Left ventricle myocardium inferior (tissue), 1 donor: ENCODE data around the gene ZNF764. TPM values are rescaled to one million over a fixed set of nuclear protein-coding genes. Genes with fewer than 3 reads are reported as not detected.

ENCODE experiments used
- DNase-seq: peaks from one replicate; pipeline ENCODE4 v3.0.0-alpha.2; 2020
- H3K27ac ChIP-seq: fragments of 200-600 bp; replicated peaks from 2 replicates; pipeline ENCODE4 v1.8.0; 2021
- H3K27me3 ChIP-seq: fragments of 200-600 bp; 2 replicates; pipeline ENCODE4 v1.8.0; 2021; ENCODE audit warnings: low read depth
- H3K36me3 ChIP-seq: fragments of 200-600 bp; 2 replicates; pipeline ENCODE4 v1.8.0; 2021
- H3K4me1 ChIP-seq: fragments of 200-600 bp; 2 replicates; pipeline ENCODE4 v1.8.0; 2021
- H3K4me3 ChIP-seq: fragments of 200-600 bp; 2 replicates; pipeline ENCODE4 v1.8.0; 2021; ENCODE audit warnings: mild to moderate bottlenecking, moderate library complexity
- H3K9me3 ChIP-seq: fragments of 200-600 bp; replicated peaks from 2 replicates; pipeline ENCODE4 v1.8.0; 2021
- intact Hi-C: fragments of 100-400 bp; cut with micrococcal nuclease; formaldehyde crosslinking; loops from one replicate; pipeline ENCODE4 v1.11.0; 2022
- total RNA-seq: library from RNA; stranded (reverse); fragmentation: NEBNext Ultra II Directional; extraction: Animal tissue kit (Norgen Biotek cat#: 25700); gene quantifications from one replicate; pipeline ENCODE4 v1.2.1, GENCODE V29; 2021
- TF ChIP-seq, protein P1 (sequence below): fragments of 200-600 bp; IDR thresholded peaks from 2 replicates; pipeline ENCODE4 v1.8.0; 2021; ENCODE audit warnings: antibody characterized with exemption, mild to moderate bottlenecking, borderline replicate concordance
- donor health status: DM: no; HTN: yes; CAD: no; lungs with severe emphysema.

The ZNF764 gene
- total RNA-seq, 1 donor from 2014 or later = 8.9 TPM

GRCh38 chr16:30530163-30531037 lies 27.8 kb downstream of the ZNF764 start:
- no peak overlapping the region for H3K4me3 ChIP-seq

GRCh38 chr16:30528799-30529457 lies 29.2 kb downstream of the ZNF764 start:
- Histone ChIP-seq H3K27ac (peak overlapping the region; percentile 98), H3K36me3 (peaks cover 30% of the 10 kb centered on the region), H3K4me3 (no peak overlapping the region), H3K4me1 (peaks cover 48% of the 10 kb centered on the region), H3K9me3 (no peaks in the 10 kb centered on the region), H3K27me3 (no peaks in the 10 kb centered on the region)
- intact Hi-C loops = loop anchor here (10.0 kb wide), 1 partner anchor 84 kb away; the partner anchor contains the start of gene SEPHS2
- TF ChIP-seq, protein P1, sequence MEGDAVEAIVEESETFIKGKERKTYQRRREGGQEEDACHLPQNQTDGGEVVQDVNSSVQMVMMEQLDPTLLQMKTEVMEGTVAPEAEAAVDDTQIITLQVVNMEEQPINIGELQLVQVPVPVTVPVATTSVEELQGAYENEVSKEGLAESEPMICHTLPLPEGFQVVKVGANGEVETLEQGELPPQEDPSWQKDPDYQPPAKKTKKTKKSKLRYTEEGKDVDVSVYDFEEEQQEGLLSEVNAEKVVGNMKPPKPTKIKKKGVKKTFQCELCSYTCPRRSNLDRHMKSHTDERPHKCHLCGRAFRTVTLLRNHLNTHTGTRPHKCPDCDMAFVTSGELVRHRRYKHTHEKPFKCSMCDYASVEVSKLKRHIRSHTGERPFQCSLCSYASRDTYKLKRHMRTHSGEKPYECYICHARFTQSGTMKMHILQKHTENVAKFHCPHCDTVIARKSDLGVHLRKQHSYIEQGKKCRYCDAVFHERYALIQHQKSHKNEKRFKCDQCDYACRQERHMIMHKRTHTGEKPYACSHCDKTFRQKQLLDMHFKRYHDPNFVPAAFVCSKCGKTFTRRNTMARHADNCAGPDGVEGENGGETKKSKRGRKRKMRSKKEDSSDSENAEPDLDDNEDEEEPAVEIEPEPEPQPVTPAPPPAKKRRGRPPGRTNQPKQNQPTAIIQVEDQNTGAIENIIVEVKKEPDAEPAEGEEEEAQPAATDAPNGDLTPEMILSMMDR = no peak
- DNase-seq = no peak

More at GRCh38 chr16:30530163-30531037, 27.8 kb downstream of the ZNF764 start:
- intact Hi-C loops = no loop called here
- DNase-seq = no peak
- Histone ChIP-seq H3K27me3 (no peaks in the 10 kb centered on the region), H3K9me3 (no peaks in the 10 kb centered on the region), H3K36me3 (peaks cover 20% of the 10 kb centered on the region), H3K4me1 (peaks cover 44% of the 10 kb centered on the region), H3K27ac (peak overlapping the region; percentile 16)
- TF ChIP-seq, protein P1 = no peak

- Histone ChIP-seq H3K4me3 (peak overlapping the region; percentile 76), H3K9me3 (no peaks in the 10 kb centered on the region), H3K4me1 (peaks cover 41% of the 10 kb centered on the region), H3K36me3 (peaks cover 25% of the 10 kb centered on the region), H3K27me3 (no peaks in the 10 kb centered on the region), H3K27ac (peak overlapping the region; percentile 98)
- no peak for DNase-seq
- intact Hi-C loops = loop anchor here (10.0 kb wide), 1 partner anchor 83 kb away; the partner anchor contains the start of gene SEPHS2
- TF ChIP-seq, protein P1 = no peak
These were observed 30.5 kb downstream of the ZNF764 start for GRCh38 chr16:30527635-30528178.

DNA sequence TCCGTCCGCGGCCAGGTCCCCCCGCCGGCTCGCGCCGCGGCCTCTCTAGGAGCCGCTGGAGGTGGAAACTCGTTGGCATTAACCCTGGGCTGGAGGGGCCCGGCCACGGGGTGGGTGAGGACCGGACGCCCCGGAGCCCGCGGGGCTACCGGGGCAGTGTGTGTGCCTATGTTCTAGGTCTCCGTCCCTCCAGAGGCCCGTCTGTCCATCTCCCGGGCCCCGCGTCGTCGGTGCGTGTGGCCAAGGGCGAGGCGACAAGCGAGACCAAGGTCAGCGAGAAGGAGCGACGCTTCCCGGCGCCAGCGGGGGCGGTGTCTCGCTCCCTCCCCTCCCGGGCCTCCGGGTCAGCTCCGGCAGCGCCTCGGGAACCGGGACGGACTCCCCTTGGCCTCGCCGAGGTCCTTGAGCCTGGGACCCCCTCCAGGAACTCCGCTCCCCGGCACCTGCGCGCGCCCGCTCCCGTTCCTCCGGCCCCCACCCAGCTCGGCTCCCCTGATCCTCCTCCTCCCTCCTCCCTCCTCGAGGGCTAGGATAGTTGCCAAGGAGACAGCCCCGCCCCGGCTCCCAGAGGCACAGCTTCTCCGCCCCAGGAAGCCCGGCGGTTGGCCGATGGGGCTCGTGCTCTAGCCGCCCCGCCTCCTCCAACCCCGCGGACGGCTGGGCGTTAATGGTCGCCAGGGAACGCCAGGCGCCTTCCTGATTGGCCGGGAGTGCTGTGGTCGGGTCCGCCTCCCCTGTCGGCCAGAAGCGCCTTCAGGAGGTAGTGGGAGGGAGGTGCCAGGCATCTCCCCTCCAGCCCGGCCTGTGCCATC lies 31.1 kb downstream of the ZNF764 start:
- H3K36me3 ChIP-seq = peaks cover 19% of the 10 kb centered on the region
- H3K27me3 ChIP-seq = no peaks in the 10 kb centered on the region
- intact Hi-C loops = loop anchor here (10.0 kb wide), 1 partner anchor 82 kb away; the partner anchor contains the start of gene SEPHS2
- TF ChIP-seq, protein P1 = peak; percentile 56
- DNase-seq = peak; percentile 99
- no peaks in the 10 kb centered on the region for H3K9me3 ChIP-seq
- peaks cover 43% of the 10 kb centered on the region for H3K4me1 ChIP-seq
- H3K27ac ChIP-seq = peak overlapping the region; percentile 98
- peak overlapping the region; percentile 76 for H3K4me3 ChIP-seq
